Retinal pigment epithelial cell (primary cell): ENCODE results near the gene SCGB2A2.

Source experiments
- DNase-seq: peaks from one replicate; pipeline ENCODE4 v3.0.0-alpha.2; 2010; ENCODE audit warnings: low read depth
- H3K4me3 ChIP-seq: 2 replicates; pipeline ENCODE4 v1.5.1; 2011; ENCODE audit warnings: mild to moderate bottlenecking, low read length, control low read depth, moderate library complexity
- CTCF ChIP-seq: conservative IDR thresholded peaks from 2 replicates; pipeline ENCODE4 v1.5.1; 2011; ENCODE audit warnings: low read depth, low read length, control low read depth, inconsistent platforms

SCGB2A2 gene

GRCh38 chr11:62264004-62264403 lies 6.0 kb upstream of the SCGB2A2 start:
- no peak for DNase-seq
- H3K4me3 ChIP-seq = no peak overlapping the region
- no peak for TF ChIP-seq CTCF

- no peak overlapping the region for H3K4me3 ChIP-seq
- no peak for DNase-seq
- no peak for TF ChIP-seq CTCF
These were observed 3.4 kb upstream of the SCGB2A2 start for GRCh38 chr11:62266558-62266957.

- H3K4me3 ChIP-seq = no peak overlapping the region
These were observed 2.9 kb upstream of the SCGB2A2 start for GRCh38 chr11:62267050-62267449.

GRCh38 chr11:62267576-62267975 lies 2.4 kb upstream of the SCGB2A2 start:
- DNase-seq = no peak

More at GRCh38 chr11:62267050-62267449, 2.9 kb upstream of the SCGB2A2 start:
- DNase-seq = no peak
- TF ChIP-seq CTCF = no peak

GRCh38 chr11:62273284-62273683 lies 3.3 kb downstream of the SCGB2A2 start:
- no peak overlapping the region for H3K4me3 ChIP-seq
- no peak for DNase-seq
- no peak for TF ChIP-seq CTCF

More at GRCh38 chr11:62267576-62267975, 2.4 kb upstream of the SCGB2A2 start:
- TF ChIP-seq CTCF = no peak
- H3K4me3 ChIP-seq = no peak overlapping the region

GRCh38 chr11:62273789-62274275 lies 3.9 kb downstream of the SCGB2A2 start:
- no peak for DNase-seq
- no peak for TF ChIP-seq CTCF
- H3K4me3 ChIP-seq = no peak overlapping the region

GRCh38 chr11:62280452-62280851 lies 10.5 kb downstream of the SCGB2A2 start:
- TF ChIP-seq CTCF = no peak
- DNase-seq = no peak
- H3K4me3 ChIP-seq = no peak overlapping the region
